ENCODE data around the gene PAM.

DNA sequence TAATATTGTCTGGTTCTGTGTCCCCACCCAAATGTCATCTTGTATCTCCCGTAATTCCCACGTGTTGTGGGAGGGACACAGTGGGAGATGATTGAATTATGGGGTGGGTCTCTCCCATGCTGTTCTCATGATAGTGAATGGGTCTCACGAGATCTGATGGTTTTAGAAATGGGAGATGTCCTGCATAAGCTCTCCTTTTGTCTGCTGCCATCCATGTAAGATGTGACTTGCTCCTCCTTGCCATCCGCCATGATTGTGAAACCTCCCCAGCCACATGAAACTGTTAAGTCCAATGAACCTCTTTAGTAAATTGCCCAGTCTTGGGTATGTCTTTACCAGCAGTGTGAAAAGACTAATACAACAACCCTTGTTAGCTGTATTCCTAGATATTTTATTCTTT is 320.3 kb downstream of the PAM start:
- TF ChIP-seq, protein P1, sequence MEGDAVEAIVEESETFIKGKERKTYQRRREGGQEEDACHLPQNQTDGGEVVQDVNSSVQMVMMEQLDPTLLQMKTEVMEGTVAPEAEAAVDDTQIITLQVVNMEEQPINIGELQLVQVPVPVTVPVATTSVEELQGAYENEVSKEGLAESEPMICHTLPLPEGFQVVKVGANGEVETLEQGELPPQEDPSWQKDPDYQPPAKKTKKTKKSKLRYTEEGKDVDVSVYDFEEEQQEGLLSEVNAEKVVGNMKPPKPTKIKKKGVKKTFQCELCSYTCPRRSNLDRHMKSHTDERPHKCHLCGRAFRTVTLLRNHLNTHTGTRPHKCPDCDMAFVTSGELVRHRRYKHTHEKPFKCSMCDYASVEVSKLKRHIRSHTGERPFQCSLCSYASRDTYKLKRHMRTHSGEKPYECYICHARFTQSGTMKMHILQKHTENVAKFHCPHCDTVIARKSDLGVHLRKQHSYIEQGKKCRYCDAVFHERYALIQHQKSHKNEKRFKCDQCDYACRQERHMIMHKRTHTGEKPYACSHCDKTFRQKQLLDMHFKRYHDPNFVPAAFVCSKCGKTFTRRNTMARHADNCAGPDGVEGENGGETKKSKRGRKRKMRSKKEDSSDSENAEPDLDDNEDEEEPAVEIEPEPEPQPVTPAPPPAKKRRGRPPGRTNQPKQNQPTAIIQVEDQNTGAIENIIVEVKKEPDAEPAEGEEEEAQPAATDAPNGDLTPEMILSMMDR (IDR thresholded peaks at IDR 0.05) = no peak
- TF ChIP-seq POLR2A (IDR thresholded peaks at IDR 0.05) (no peak), EP300 (IDR thresholded peaks at IDR 0.05) (no peak), POLR2AphosphoS5 (IDR thresholded peaks at IDR 0.05) (no peak)
